Astrocyte of the spinal cord (primary cell): ENCODE data around the gene ZFPM1.
"Not testable (repeated sequence)": the region's sequence is repeated elsewhere in the genome, so short reads cannot be mapped to it uniquely, and the experiment has no call there.

Source experiments
- DNase-seq: peaks from one replicate; pipeline ENCODE4 v3.0.0; 2011; ENCODE audit warnings: low read depth, low spot score
- H3K4me3 ChIP-seq: 2 replicates; pipeline ENCODE4 v1.5.1; 2011; ENCODE audit warnings: low read depth, mild to moderate bottlenecking, low read length, moderate library complexity
- in situ Hi-C: cut with HindIII; loops from 2 replicates; pipeline ENCODE4 v1.10.0; 2017; ENCODE audit warnings: low sequenced_read_pairs
- TF ChIP-seq, protein P1 (sequence below): IDR thresholded peaks from 2 replicates; pipeline ENCODE4 v1.5.1; 2012; ENCODE audit warnings: low read depth, mild to moderate bottlenecking, low read length, inconsistent platforms

The ZFPM1 gene

DNA sequence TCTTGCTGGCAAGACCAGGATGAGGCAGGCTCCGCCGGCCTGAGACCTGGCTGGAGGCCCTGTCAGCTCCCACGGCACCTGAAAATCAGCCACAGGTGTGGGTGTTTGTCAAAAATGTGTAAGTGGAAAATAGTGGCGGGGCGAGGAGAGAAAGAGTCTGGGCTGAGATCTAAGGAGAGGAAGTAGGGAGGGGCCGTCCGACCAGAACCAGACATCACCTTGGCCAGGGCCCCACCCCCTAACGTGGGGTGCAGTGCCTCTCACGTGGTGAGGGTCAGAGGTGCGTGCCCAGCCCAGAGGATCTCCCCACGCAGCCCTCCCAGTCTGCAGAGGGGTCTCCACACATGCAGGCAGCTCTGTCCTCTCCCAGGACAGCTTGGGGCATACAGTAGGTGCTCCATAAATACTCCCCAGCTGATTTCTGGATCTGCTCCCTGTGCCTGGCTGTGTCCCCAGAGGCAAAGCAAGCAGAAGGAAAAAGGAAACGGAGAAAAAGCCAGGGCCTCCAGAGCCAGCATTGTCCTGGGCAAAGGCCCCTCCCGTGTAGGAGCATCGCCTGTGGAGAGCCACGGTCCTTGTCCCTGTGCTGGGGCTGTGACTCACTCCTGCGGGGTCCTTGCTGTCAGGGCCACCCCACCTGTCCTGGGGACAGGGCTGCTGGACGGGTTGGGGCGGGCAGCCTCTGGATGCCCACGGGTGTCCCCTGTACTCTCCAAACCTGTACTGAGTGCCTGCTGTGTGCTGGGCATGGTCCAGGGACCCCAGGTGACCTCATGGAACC, 16.7 kb downstream of the ZFPM1 start:
- H3K4me3 ChIP-seq = no peak overlapping the region
- DNase-seq = no peak
- in situ Hi-C loops = no loop called here
- TF ChIP-seq, protein P1, sequence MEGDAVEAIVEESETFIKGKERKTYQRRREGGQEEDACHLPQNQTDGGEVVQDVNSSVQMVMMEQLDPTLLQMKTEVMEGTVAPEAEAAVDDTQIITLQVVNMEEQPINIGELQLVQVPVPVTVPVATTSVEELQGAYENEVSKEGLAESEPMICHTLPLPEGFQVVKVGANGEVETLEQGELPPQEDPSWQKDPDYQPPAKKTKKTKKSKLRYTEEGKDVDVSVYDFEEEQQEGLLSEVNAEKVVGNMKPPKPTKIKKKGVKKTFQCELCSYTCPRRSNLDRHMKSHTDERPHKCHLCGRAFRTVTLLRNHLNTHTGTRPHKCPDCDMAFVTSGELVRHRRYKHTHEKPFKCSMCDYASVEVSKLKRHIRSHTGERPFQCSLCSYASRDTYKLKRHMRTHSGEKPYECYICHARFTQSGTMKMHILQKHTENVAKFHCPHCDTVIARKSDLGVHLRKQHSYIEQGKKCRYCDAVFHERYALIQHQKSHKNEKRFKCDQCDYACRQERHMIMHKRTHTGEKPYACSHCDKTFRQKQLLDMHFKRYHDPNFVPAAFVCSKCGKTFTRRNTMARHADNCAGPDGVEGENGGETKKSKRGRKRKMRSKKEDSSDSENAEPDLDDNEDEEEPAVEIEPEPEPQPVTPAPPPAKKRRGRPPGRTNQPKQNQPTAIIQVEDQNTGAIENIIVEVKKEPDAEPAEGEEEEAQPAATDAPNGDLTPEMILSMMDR = no peak

- DNase-seq, in situ Hi-C loops, H3K4me3 ChIP-seq: not testable (repeated sequence)
Observed at GRCh38 chr16:88470396-88470680, 17.3 kb downstream of the ZFPM1 start.

DNA sequence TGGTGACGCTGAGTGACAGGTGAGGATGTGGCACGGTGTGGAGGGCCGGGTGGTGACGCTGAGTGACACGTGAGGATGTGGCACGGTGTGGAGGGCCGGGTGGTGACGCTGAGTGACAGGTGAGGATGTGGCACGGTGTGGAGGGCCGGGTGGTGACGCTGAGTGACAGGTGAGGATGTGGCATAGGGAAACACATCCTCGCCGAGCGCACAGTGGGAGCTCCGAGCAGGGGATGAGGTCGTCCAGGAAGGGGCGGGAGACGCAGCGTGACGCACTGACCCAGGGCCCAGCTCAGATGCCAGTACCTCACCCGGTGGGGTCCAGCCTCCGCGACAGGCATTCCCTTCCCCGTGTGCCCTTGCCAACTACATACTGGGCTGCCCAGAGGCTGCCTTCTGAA, 17.6 kb downstream of the ZFPM1 start:
- H3K4me3 ChIP-seq, DNase-seq, in situ Hi-C loops: not testable (repeated sequence)

DNA sequence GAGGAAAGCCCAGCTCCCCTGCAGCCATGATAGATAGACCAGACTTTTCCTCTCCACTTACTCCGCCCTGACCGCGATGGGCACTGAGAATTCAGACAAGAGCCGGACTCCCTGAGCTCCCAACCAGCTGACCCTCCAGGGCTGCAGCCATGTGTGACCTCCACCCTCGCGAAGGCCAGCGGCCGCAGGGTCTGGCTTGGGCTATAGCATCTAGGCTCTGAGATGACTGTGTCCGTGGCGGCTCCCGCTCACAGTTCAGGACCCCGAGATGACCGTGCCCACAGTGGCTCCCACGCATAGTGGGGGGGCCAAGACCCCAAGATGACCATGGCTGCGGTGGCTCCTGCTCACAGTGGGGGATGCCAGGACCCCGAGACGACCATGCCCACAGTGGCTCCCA, 18.0 kb downstream of the ZFPM1 start:
- no peak for DNase-seq
- TF ChIP-seq, protein P1 = no peak

GRCh38 chr16:88471575-88471974, 18.5 kb downstream of the ZFPM1 start:
- TF ChIP-seq, protein P1 = no peak
- in situ Hi-C loops = no loop called here
- DNase-seq = no peak
- no peak overlapping the region for H3K4me3 ChIP-seq

More for the DNA sequence above, 18.0 kb downstream of the ZFPM1 start:
- in situ Hi-C loops = no loop called here
- no peak overlapping the region for H3K4me3 ChIP-seq

DNA sequence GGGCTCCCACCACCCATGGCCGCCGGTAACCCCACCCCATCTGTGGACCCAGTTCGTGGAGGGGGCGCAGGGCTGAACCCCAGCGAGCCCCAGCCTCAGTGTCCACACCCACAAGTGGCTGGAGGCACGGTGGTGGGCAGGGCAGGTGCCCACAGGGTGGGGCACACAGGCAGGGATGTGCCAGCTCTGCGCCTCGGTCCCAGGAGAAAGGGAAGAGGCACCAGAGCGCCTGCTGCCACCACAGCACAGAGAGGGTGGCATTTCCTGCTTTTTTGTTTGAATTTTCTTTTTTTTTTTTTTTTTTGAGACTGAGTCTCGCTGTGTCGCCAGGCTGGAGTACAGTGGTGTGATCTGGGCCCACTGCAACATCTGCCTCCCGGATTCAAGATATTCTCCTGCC, 19.0 kb downstream of the ZFPM1 start:
- no peak overlapping the region for H3K4me3 ChIP-seq
- TF ChIP-seq, protein P1 = no peak
- DNase-seq = no peak
- in situ Hi-C loops = no loop called here

GRCh38 chr16:88472637-88473205, 19.6 kb downstream of the ZFPM1 start:
- TF ChIP-seq, protein P1 = no peak
- DNase-seq = no peak
- no peak overlapping the region for H3K4me3 ChIP-seq
- in situ Hi-C loops = no loop called here
